PC-3 (cell line): ENCODE data around the gene SLC35F3. TPM values are rescaled to one million over a fixed set of nuclear protein-coding genes. Genes with fewer than 3 reads are reported as not detected.

Experiments
- ATAC-seq: fragments of 200-7000 bp; cut with Tn5 transposase; 2 replicates; pipeline ENCODE4 v1.9.1; 2020; ENCODE audit warnings: mild to moderate bottlenecking, moderate library complexity
- BruUV-seq: library from RNA; stranded (reverse); fragments of 400-500 nt; replicated peaks from 2 replicates; lab custom pipeline; 2021; lab: Mats Ljungman, UMichigan
- CTCF ChIA-PET: fragments of 300-600 bp; sonication (Branson Sonifier 250); formaldehyde crosslinking; loops from one replicate; lab custom pipeline; 2022; ENCODE audit warnings: antibody characterized with exemption; lab: Charles Lee
- POLR2A ChIA-PET: fragments of 300-600 bp; sonication (Branson Sonifier 250); formaldehyde crosslinking; loops from one replicate; lab custom pipeline; 2022; ENCODE audit warnings: antibody characterized with exemption; ENCODE audit not compliant: unreplicated experiment; lab: Charles Lee
- DNase-seq: peaks from one replicate; pipeline ENCODE4 v3.0.0-alpha.2; 2015
- H2AFZ ChIP-seq: fragments of 300-600 bp; sonication (generic); 2 replicates; pipeline ENCODE4 v1.6.0; 2016; ENCODE audit warnings: antibody characterized with exemption, low read length
- H3F3A ChIP-seq: fragments of 300-600 bp; sonication (generic); one replicate; pipeline ENCODE4 v1.6.0; 2017; ENCODE audit warnings: antibody characterized with exemption, low read length, control low read depth, mild to moderate bottlenecking; ENCODE audit not compliant: unreplicated experiment
- H3K27ac ChIP-seq: fragments of 300-600 bp; sonication (generic); 2 replicates; pipeline ENCODE4 v1.5.1; 2016; ENCODE audit warnings: mild to moderate bottlenecking, low read length
- H3K27me3 ChIP-seq: fragments of 300-600 bp; sonication (generic); 2 replicates; pipeline ENCODE4 v1.6.1; 2016; ENCODE audit warnings: low read length, mixed read lengths
- H3K36me3 ChIP-seq: fragments of 300-600 bp; sonication (generic); 2 replicates; pipeline ENCODE4 v1.6.1; 2016; ENCODE audit warnings: low read depth, mixed run types, low read length, mixed read lengths
- H3K4me1 ChIP-seq: fragments of 300-600 bp; sonication (generic); 2 replicates; pipeline ENCODE4 v1.5.1; 2016; ENCODE audit warnings: low read length; ENCODE audit not compliant: insufficient read depth
- H3K4me2 ChIP-seq: fragments of 300-600 bp; sonication (generic); 2 replicates; pipeline ENCODE4 v1.6.0; 2016; ENCODE audit warnings: low read length
- H3K4me3 ChIP-seq: fragments of 300-600 bp; sonication (generic); 2 replicates; pipeline ENCODE4 v1.5.1; 2016; ENCODE audit warnings: mild to moderate bottlenecking, low read length, mixed read lengths
- H3K79me2 ChIP-seq: fragments of 300-600 bp; sonication (generic); 2 replicates; pipeline ENCODE4 v1.6.1; 2017; ENCODE audit warnings: low read length, mixed read lengths
- H3K9ac ChIP-seq: fragments of 300-600 bp; sonication (generic); 2 replicates; pipeline ENCODE4 v1.6.0; 2016; ENCODE audit warnings: mild to moderate bottlenecking, low read length
- H3K9me2 ChIP-seq: fragments of 300-600 bp; sonication (generic); replicated peaks from 2 replicates; pipeline ENCODE4 v1.6.1; 2016; ENCODE audit warnings: mixed run types, low read length, mixed read lengths
- H3K9me3 ChIP-seq: fragments of 300-600 bp; sonication (generic); 2 replicates; pipeline ENCODE4 v1.6.1; 2016; ENCODE audit warnings: low read length, mixed read lengths
- H4K20me1 ChIP-seq: fragments of 300-600 bp; sonication (generic); 2 replicates; pipeline ENCODE4 v1.6.1; 2016; ENCODE audit warnings: low read length, mixed read lengths
- CTCF ChIP-seq: fragments of 300-600 bp; sonication (generic); conservative IDR thresholded peaks from 2 replicates; pipeline ENCODE4 v1.5.1; 2017; ENCODE audit warnings: antibody characterized with exemption, low read depth, mild to moderate bottlenecking, low read length
- EZH2 ChIP-seq: fragments of 300-600 bp; sonication (generic); IDR thresholded peaks from one replicate; pipeline ENCODE4 v1.6.1; 2017; ENCODE audit warnings: antibody characterized with exemption, mild to moderate bottlenecking, low read length; ENCODE audit not compliant: unreplicated experiment
- EZH2phosphoT487 ChIP-seq: fragments of 300-600 bp; sonication (generic); IDR thresholded peaks from 2 replicates; pipeline ENCODE4 v1.6.1; 2018; ENCODE audit warnings: mild to moderate bottlenecking, antibody characterized with exemption, low read length, borderline replicate concordance
- intact Hi-C: fragments of 100-400 bp; cut with micrococcal nuclease; formaldehyde crosslinking; loops from 2 replicates; pipeline ENCODE4 v1.9.0; 2023
- total RNA-seq: library from RNA; depleted of rRNA; stranded (reverse); fragments of >200 nt; gene quantifications from 2 replicates; pipeline ENCODE4 v1.2.3, GENCODE V29; 2014

The SLC35F3 gene
- total RNA-seq, 1 experiment from 2014 or later: 17.7 TPM

DNA sequence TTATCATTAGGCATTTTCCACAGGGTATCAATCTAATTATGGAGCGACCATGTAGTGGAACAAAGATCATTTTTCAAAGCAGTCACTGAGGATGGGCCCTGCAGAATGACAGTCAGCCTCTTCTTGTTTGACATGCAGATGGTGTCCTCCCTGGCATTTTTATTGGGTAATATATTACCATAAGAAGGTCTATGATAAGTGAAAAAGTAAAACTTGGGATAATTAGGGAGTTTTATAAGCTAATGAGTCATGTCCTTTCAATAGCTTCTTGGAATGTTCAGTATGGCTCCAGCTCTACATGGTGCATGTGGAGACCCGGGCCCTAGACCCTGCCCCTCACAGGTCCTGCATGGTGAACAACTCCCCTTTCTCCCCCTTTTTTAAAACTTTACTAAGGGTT is 236.5 kb downstream of the SLC35F3 start:
- intact Hi-C loops: no loop called here

DNA sequence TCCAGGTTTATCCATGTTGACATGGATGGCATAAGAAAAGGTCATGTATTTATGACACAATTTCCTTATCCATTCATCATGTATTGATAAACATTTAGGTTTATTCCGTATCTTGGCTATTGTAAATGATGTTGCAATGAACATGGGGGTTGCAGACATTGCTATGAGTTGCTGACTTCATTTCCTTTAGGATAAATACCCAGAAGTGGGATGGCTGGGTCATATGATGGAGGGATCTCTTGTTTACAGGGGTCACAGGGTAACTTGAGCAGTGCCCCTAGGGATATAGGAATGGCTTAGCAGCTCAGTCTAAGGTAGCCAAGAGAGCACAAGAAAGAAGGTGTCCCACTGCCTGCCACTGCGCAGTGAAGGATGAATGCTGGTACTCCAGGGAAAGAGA is 239.2 kb downstream of the SLC35F3 start:
- Histone ChIP-seq H3K9ac (no peak overlapping the region), H3K79me2 (no peaks in the 10 kb centered on the region), H3K27me3 (no peaks in the 10 kb centered on the region), H3K36me3 (no peaks in the 10 kb centered on the region), H2AFZ (no peak overlapping the region), H3K27ac (no peak overlapping the region), H3K9me2 (no peaks in the 10 kb centered on the region), H4K20me1 (no peaks in the 10 kb centered on the region), H3F3A (no peaks in the 10 kb centered on the region), H3K4me2 (no peak overlapping the region), H3K4me1 (peaks cover 18% of the 10 kb centered on the region), H3K9me3 (no peaks in the 10 kb centered on the region), H3K4me3 (no peak overlapping the region)
- no peak for ATAC-seq
- TF ChIP-seq CTCF (no peak), EZH2phosphoT487 (no peak), EZH2 (no peak)
- BruUV-seq: no TSS peak
- ChIA-PET CTCF (no interaction called here), POLR2A (no interaction called here)
- no peak for DNase-seq
- intact Hi-C loops: no loop called here

More for the DNA sequence above, 236.5 kb downstream of the SLC35F3 start:
- H3K4me2 ChIP-seq: no peak overlapping the region
- peak; percentile 22 for DNase-seq
- CTCF ChIA-PET: no interaction called here
- H3K27ac ChIP-seq: peak overlapping the region; percentile 94
- H3K36me3 ChIP-seq: no peaks in the 10 kb centered on the region
- H3K27me3 ChIP-seq: no peaks in the 10 kb centered on the region
- TF ChIP-seq EZH2 (no peak), CTCF (no peak), EZH2phosphoT487 (no peak)
- H4K20me1 ChIP-seq: no peaks in the 10 kb centered on the region
- no peak overlapping the region for H3K4me3 ChIP-seq
- no peaks in the 10 kb centered on the region for H3K79me2 ChIP-seq
- no peaks in the 10 kb centered on the region for H3K9me2 ChIP-seq
- no TSS peak for BruUV-seq
- no peaks in the 10 kb centered on the region for H3F3A ChIP-seq
- H3K9ac ChIP-seq: peak overlapping the region; percentile 75
- peak; percentile 3; the same call in 1 of the 2 replicates for ATAC-seq
- peaks cover 18% of the 10 kb centered on the region for H3K4me1 ChIP-seq
- no peak overlapping the region for H2AFZ ChIP-seq
- no peaks in the 10 kb centered on the region for H3K9me3 ChIP-seq
- POLR2A ChIA-PET: interaction anchor here (0.6 kb wide), 1 partner anchor 504 kb away, joined by 3 read pairs; no protein-coding TSS in a partner anchor

GRCh38 chr1:234144901-234145300 is 240.4 kb downstream of the SLC35F3 start:
- Histone ChIP-seq H3K4me1 (peaks cover 12% of the 10 kb centered on the region), H3F3A (no peaks in the 10 kb centered on the region), H3K79me2 (no peaks in the 10 kb centered on the region), H2AFZ (no peak overlapping the region), H3K4me3 (no peak overlapping the region), H3K36me3 (no peaks in the 10 kb centered on the region), H3K27ac (no peak overlapping the region), H3K27me3 (no peaks in the 10 kb centered on the region), H3K9me3 (no peaks in the 10 kb centered on the region), H4K20me1 (no peaks in the 10 kb centered on the region), H3K9me2 (no peaks in the 10 kb centered on the region), H3K9ac (no peak overlapping the region), H3K4me2 (no peak overlapping the region)
- TF ChIP-seq EZH2phosphoT487 (no peak), EZH2 (no peak), CTCF (no peak)
- DNase-seq (no peak), ATAC-seq (no peak)
- intact Hi-C loops: no loop called here
- ChIA-PET POLR2A (no interaction called here), CTCF (no interaction called here)
- BruUV-seq: no TSS peak
